Effector CD8-positive, alpha-beta T cell (primary cell): Measurements from ENCODE around the gene DDX28.
"Not testable (repeated sequence)": the region's sequence is repeated elsewhere in the genome, so short reads cannot be mapped to it uniquely, and the experiment has no call there.

Source experiments
- DNase-seq: peaks from one replicate; lab custom pipeline; 2025; lab: John Stamatoyannopoulos, UW

DDX28 gene

DNA sequence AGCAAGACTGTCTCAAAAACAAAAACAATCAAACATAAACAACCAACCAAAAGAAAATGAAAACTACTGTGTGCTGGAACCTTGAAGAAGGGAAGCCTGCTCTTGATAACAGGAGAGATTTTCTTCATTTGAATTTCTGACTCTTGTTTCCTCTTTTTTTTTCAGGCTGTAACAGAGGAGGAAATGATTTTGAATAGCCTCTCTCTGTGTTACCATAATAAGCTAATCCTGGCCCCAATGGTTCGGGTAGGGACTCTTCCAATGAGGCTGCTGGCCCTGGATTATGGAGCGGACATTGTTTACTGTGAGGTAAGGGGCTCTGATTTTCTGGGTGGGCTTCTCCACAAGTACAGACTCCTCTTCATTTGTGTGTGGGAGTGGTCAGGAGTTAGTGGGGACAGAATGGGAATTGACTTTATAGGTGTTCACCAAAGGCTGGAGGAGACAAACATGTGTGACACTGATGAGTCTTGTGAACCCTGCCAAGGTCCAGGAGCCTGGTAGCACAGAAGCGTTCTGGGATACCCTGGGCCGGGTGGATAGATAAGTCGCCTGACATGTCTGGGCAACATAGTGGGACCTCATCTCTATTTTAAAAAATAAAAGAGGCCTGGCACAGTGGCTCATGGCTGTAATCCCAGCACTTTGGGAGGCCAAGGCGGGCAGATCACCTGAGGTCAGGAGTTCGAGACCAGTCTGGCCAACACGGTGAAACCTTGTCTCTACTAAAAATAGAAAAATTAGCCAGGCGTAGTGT is 15.0 kb upstream of the DDX28 start:
- DNase-seq, result no peak

- no peak for DNase-seq
Measured at GRCh38 chr16:68035227-68035626, 12.2 kb upstream of the DDX28 start.

GRCh38 chr16:68033101-68033500 is 10.1 kb upstream of the DDX28 start:
- no peak for DNase-seq

GRCh38 chr16:68031951-68032350 is 8.9 kb upstream of the DDX28 start:
- DNase-seq, result no peak

DNA sequence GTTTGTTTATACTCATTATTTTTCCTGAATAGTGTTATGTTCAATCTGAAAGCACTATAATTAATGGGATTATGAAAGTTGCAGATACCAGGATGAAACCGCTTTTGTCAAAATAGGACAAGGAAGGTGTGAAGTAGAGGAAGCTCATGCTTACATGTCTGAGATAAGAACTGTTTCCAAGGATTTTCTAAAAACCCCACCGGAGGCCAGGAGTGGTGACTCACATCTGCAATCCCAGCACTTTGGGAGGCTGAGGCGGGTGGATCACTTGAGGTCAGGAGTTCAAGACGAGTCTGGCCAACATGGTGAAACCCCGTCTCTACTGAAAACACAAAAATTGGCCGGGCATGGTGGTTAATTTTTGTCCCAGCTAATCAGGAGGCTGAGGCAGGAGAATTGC is 7.1 kb upstream of the DDX28 start:
- not testable (repeated sequence) for DNase-seq

GRCh38 chr16:68028996-68029395 is 6.0 kb upstream of the DDX28 start:
- DNase-seq, result no peak

DNA sequence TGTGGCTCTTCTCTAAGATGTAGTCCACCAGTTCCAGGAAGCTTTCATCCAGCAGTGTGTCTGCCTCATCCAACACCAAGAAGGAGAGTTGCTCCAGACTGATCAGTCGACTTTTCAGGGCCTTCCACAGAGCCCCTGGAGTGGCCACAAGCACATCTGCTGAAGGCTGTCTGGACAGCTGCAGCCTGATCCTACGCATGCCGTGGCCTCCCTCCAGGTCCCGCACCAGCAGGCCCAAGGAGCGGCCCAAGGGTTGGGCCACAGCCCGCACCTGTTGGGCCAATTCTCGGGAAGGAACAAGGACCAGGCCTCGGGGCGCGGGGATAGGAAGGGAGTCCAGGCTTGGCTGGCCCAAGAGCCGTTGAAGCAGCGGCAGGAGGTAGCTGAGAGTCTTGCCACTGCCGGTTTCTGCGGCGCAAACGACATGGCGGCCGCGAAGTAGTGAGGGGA is 729 bp downstream of the DDX28 start:
- DNase-seq, result no peak

- no peak for DNase-seq
Measured at GRCh38 chr16:68021490-68021889, 1.5 kb downstream of the DDX28 start.

- DNase-seq, result no peak
Measured at GRCh38 chr16:68019167-68019680, 3.8 kb downstream of the DDX28 start.

DNA sequence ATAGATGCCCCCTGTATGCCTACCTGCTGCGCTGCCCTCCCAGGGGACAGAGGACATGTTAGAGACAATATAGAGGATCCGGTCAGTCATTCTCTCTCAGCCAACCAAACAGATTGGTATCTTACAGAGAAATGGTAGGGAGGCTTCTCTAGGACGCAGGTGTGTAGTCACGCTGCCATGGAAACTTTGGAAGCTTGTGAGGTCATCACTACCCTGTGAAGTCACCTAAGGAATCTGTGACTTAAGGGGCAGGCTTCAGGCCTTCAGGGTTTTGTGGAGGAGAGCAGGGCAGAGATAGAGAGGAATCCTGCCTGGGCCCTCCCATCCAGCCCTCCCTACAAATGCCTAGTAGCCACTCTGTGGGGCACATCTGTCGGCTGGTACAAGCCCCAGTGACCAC is 7.4 kb downstream of the DDX28 start, which contains the start of gene DPEP2NB:
Gene DPEP2NB (minus strand): TSS at position 231 of the 400 bp plus-strand sequence. CDS start 141 bp downstream, at position 90.
- no peak for DNase-seq

GRCh38 chr16:68013440-68013839 is 9.6 kb downstream of the DDX28 start:
- no peak for DNase-seq

GRCh38 chr16:68009872-68010271 is 13.2 kb downstream of the DDX28 start:
- not testable (repeated sequence) for DNase-seq

GRCh38 chr16:68009157-68009735 is 13.8 kb downstream of the DDX28 start:
- DNase-seq, result no peak

DNA sequence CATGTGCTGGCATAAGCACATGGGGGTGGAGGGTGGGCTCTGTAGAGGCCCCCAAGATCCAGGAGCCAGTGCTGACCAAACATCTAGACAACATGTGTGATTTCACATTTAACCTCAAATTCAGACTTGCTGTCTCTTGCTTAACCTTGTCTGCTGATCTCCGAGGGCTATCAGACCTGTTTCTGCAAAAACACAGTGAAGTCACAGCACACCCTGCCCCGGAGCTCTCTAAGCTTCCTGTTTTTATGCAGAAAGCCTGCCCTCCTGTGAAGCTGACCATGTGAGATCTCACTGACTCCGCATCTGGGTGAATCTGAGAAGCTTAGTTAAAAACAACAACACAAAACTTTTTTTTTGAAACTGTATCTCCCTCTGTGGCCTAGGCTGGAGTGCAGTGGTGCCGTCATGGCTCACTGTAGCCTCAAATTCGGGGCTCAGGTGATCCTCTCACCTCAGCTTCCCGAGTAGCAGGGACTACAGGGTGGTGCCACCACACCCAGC is 17.2 kb downstream of the DDX28 start:
- no peak for DNase-seq

GRCh38 chr16:68005211-68005610 is 17.8 kb downstream of the DDX28 start:
- no peak for DNase-seq

DNA sequence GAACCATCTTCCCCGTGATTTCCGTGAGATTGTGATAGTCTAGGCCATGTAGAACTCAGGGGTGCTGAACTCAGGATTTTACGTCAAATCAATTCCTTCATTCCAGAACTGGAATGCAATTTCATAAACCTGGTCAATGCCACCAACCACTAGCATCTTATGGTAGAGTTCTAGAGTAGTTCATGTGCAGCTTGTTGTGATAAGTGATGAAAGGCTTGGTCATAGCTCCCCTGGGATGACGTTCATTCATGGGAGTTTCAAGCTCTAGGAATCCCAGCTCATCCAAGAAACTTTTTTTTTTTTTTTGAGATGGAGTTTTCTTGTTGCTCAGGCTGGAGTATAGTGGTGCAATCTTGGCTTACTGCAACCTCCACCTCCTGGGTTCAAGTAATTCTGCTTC is 20.0 kb downstream of the DDX28 start:
- DNase-seq, result no peak

DNA sequence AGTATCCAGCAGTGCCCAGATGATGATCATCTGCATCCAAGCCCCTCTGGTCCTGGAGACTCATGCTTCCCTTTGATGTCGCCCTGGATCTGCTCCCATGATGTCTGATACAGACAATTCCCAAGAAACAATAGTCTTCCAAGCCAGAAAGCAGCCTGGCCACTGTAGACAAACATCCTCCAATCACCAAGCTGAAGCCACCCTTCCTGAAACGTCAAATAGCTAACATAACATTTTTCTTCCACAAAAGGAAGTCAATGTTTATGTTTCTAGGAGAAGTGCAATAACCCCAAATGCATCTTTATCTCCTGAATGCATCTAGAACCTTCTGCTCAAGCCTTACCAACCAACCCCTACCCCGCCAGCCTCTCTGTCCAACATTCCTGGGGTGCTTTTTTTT is 22.6 kb downstream of the DDX28 start:
- no peak for DNase-seq

DNA sequence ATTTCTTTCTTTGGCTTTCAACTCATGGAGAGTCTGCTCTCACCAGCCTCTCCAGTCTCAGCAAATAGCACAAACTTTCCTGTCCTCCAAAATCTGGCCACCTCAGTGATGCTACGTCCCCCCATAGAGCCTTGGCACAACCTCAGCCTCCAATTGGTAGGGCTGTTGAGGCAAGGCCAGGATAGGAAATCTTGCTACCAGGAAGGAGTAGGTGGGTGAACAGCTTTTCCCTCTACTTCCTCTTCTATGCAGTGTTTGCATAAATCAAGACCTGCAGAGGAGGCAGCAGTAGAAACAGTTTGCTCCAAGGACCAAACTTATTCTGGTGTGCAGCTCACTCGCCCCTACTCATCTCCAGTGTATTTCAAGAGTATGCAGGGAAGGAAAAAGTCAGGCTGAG is 23.0 kb downstream of the DDX28 start:
- no peak for DNase-seq

- peak; percentile 25 for DNase-seq
Measured at GRCh38 chr16:67998779-67999688, 24.0 kb downstream of the DDX28 start, which contains the start of gene DPEP2. Gene DPEP2 (minus strand): TSS chr16:67999484. CDS start chr16:67993212, 6,272 bp downstream.

- not testable (repeated sequence) for DNase-seq
Measured at GRCh38 chr16:67998231-67998778, 24.7 kb downstream of the DDX28 start.

GRCh38 chr16:67996666-67997065 is 26.4 kb downstream of the DDX28 start:
- no peak for DNase-seq

DNA sequence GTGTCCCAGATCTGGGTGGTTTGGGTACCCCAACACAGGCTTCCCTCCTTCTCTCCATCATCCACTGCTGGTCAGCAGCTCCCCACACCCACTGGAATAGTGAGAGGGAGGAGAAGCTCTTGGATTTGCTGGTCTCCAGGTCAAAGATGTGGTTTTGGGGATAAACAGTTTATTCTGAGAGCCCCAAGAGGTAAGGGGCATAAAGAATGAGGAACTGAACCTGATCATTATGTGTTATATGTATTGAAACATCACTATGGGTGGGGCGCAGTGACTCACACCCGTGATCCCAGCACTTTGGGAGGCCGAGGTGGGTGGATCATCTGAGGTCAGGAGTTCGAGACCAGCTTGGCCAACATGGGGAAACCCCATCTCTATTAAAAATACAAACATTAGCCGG is 27.6 kb downstream of the DDX28 start:
- DNase-seq, result no peak
